PC-3 (cell line): ENCODE data around the gene MLLT11. TPM values are rescaled to one million over a fixed set of nuclear protein-coding genes. Genes with fewer than 3 reads are reported as not detected.

Source experiments
- ATAC-seq: fragments of 200-7000 bp; cut with Tn5 transposase; 2 replicates; pipeline ENCODE4 v1.9.1; 2020; ENCODE audit warnings: mild to moderate bottlenecking, moderate library complexity
- BruUV-seq: library from RNA; stranded (reverse); fragments of 400-500 nt; replicated peaks from 2 replicates; lab custom pipeline; 2021; lab: Mats Ljungman, UMichigan
- CTCF ChIA-PET: fragments of 300-600 bp; sonication (Branson Sonifier 250); formaldehyde crosslinking; loops from one replicate; lab custom pipeline; 2022; ENCODE audit warnings: antibody characterized with exemption; lab: Charles Lee
- POLR2A ChIA-PET: fragments of 300-600 bp; sonication (Branson Sonifier 250); formaldehyde crosslinking; loops from one replicate; lab custom pipeline; 2022; ENCODE audit warnings: antibody characterized with exemption; ENCODE audit not compliant: unreplicated experiment; lab: Charles Lee
- DNase-seq: peaks from one replicate; pipeline ENCODE4 v3.0.0-alpha.2; 2015
- H2AFZ ChIP-seq: fragments of 300-600 bp; sonication (generic); 2 replicates; pipeline ENCODE4 v1.6.0; 2016; ENCODE audit warnings: antibody characterized with exemption, low read length
- H3F3A ChIP-seq: fragments of 300-600 bp; sonication (generic); one replicate; pipeline ENCODE4 v1.6.0; 2017; ENCODE audit warnings: antibody characterized with exemption, low read length, control low read depth, mild to moderate bottlenecking; ENCODE audit not compliant: unreplicated experiment
- H3K27ac ChIP-seq: fragments of 300-600 bp; sonication (generic); 2 replicates; pipeline ENCODE4 v1.5.1; 2016; ENCODE audit warnings: mild to moderate bottlenecking, low read length
- H3K27me3 ChIP-seq: fragments of 300-600 bp; sonication (generic); 2 replicates; pipeline ENCODE4 v1.6.1; 2016; ENCODE audit warnings: low read length, mixed read lengths
- H3K36me3 ChIP-seq: fragments of 300-600 bp; sonication (generic); 2 replicates; pipeline ENCODE4 v1.6.1; 2016; ENCODE audit warnings: low read depth, mixed run types, low read length, mixed read lengths
- H3K4me1 ChIP-seq: fragments of 300-600 bp; sonication (generic); 2 replicates; pipeline ENCODE4 v1.5.1; 2016; ENCODE audit warnings: low read length; ENCODE audit not compliant: insufficient read depth
- H3K4me2 ChIP-seq: fragments of 300-600 bp; sonication (generic); 2 replicates; pipeline ENCODE4 v1.6.0; 2016; ENCODE audit warnings: low read length
- H3K4me3 ChIP-seq: fragments of 300-600 bp; sonication (generic); 2 replicates; pipeline ENCODE4 v1.5.1; 2016; ENCODE audit warnings: mild to moderate bottlenecking, low read length, mixed read lengths
- H3K79me2 ChIP-seq: fragments of 300-600 bp; sonication (generic); 2 replicates; pipeline ENCODE4 v1.6.1; 2017; ENCODE audit warnings: low read length, mixed read lengths
- H3K9ac ChIP-seq: fragments of 300-600 bp; sonication (generic); 2 replicates; pipeline ENCODE4 v1.6.0; 2016; ENCODE audit warnings: mild to moderate bottlenecking, low read length
- H3K9me2 ChIP-seq: fragments of 300-600 bp; sonication (generic); replicated peaks from 2 replicates; pipeline ENCODE4 v1.6.1; 2016; ENCODE audit warnings: mixed run types, low read length, mixed read lengths
- H3K9me3 ChIP-seq: fragments of 300-600 bp; sonication (generic); 2 replicates; pipeline ENCODE4 v1.6.1; 2016; ENCODE audit warnings: low read length, mixed read lengths
- H4K20me1 ChIP-seq: fragments of 300-600 bp; sonication (generic); 2 replicates; pipeline ENCODE4 v1.6.1; 2016; ENCODE audit warnings: low read length, mixed read lengths
- CTCF ChIP-seq: fragments of 300-600 bp; sonication (generic); conservative IDR thresholded peaks from 2 replicates; pipeline ENCODE4 v1.5.1; 2017; ENCODE audit warnings: antibody characterized with exemption, low read depth, mild to moderate bottlenecking, low read length
- EZH2 ChIP-seq: fragments of 300-600 bp; sonication (generic); IDR thresholded peaks from one replicate; pipeline ENCODE4 v1.6.1; 2017; ENCODE audit warnings: antibody characterized with exemption, mild to moderate bottlenecking, low read length; ENCODE audit not compliant: unreplicated experiment
- EZH2phosphoT487 ChIP-seq: fragments of 300-600 bp; sonication (generic); IDR thresholded peaks from 2 replicates; pipeline ENCODE4 v1.6.1; 2018; ENCODE audit warnings: mild to moderate bottlenecking, antibody characterized with exemption, low read length, borderline replicate concordance
- intact Hi-C: fragments of 100-400 bp; cut with micrococcal nuclease; formaldehyde crosslinking; loops from 2 replicates; pipeline ENCODE4 v1.9.0; 2023
- total RNA-seq: library from RNA; depleted of rRNA; stranded (reverse); fragments of >200 nt; gene quantifications from 2 replicates; pipeline ENCODE4 v1.2.3, GENCODE V29; 2014

MLLT11 gene
- total RNA-seq, 1 experiment from 2014 or later, result 14.1 TPM

- peaks cover 6% of the 10 kb centered on the region for H3F3A ChIP-seq
- no peaks in the 10 kb centered on the region for H3K79me2 ChIP-seq
- peak overlapping the region; percentile 90 for H2AFZ ChIP-seq
- peak overlapping the region; percentile 77 for H3K4me3 ChIP-seq
- peak overlapping the region; percentile 93 for H3K4me2 ChIP-seq
- no peaks in the 10 kb centered on the region for H4K20me1 ChIP-seq
- ChIA-PET POLR2A (interaction anchor here (0.5 to 1.0 kb wide), 4 partner anchors 18 to 482 kb away, joined by 3 to 5 read pairs (median 4); no protein-coding TSS in a partner anchor), CTCF (interaction anchor here (0.6 to 1.1 kb wide), 5 partner anchors 11 to 861 kb away, joined by 3 to 4 read pairs (median 4); partner anchors contain the start of gene CDC42SE1)
- H3K9ac ChIP-seq, result peak overlapping the region; percentile 69
- H3K9me3 ChIP-seq, result no peaks in the 10 kb centered on the region
- TF ChIP-seq CTCF (peak; percentile 74), EZH2 (no peak), EZH2phosphoT487 (no peak)
- peaks cover 12% of the 10 kb centered on the region for H3K4me1 ChIP-seq
- BruUV-seq, result TSS peak; percentile 86
- no peaks in the 10 kb centered on the region for H3K27me3 ChIP-seq
- H3K27ac ChIP-seq, result peak overlapping the region; percentile 12
- intact Hi-C loops, result loop anchor here (5.0 kb wide), 1 partner anchor 41 kb away; the partner anchor contains the start of genes MINDY1 and PRUNE1
- H3K9me2 ChIP-seq, result no peaks in the 10 kb centered on the region
- DNase-seq (peak; percentile 74), ATAC-seq (peak; percentile 70)
- H3K36me3 ChIP-seq, result peaks cover 19% of the 10 kb centered on the region; the same call in 1 of the 2 replicates
Measured at GRCh38 chr1:151047925-151048644, 12.1 kb upstream of the MLLT11 start.

- H3K4me3 ChIP-seq, result peak overlapping the region; percentile 77
- intact Hi-C loops, result loop anchor here (5.0 kb wide), 1 partner anchor 41 kb away; the partner anchor contains the start of genes MINDY1 and PRUNE1
- H3K9me3 ChIP-seq, result no peaks in the 10 kb centered on the region
- POLR2A ChIA-PET, result interaction anchor here (0.6 to 1.0 kb wide), 3 partner anchors 17 to 146 kb away, joined by 3 to 4 read pairs (median 3); no protein-coding TSS in a partner anchor
- TF ChIP-seq EZH2 (no peak), EZH2phosphoT487 (no peak), CTCF (peak; percentile 18; the same call in 1 of the 2 replicates)
- no peaks in the 10 kb centered on the region for H4K20me1 ChIP-seq
- H3F3A ChIP-seq, result peaks cover 6% of the 10 kb centered on the region
- H3K79me2 ChIP-seq, result no peaks in the 10 kb centered on the region
- CTCF ChIA-PET, result interaction anchor here (1.0 kb wide), 1 partner anchor 24 kb away, joined by 4 read pairs; no protein-coding TSS in a partner anchor
- no peak for DNase-seq
- peaks cover 20% of the 10 kb centered on the region; the same call in 1 of the 2 replicates for H3K36me3 ChIP-seq
- H2AFZ ChIP-seq, result peak overlapping the region; percentile 90
- peak overlapping the region; percentile 93 for H3K4me2 ChIP-seq
- H3K27me3 ChIP-seq, result no peaks in the 10 kb centered on the region
- BruUV-seq, result no TSS peak
- H3K9me2 ChIP-seq, result no peaks in the 10 kb centered on the region
- peaks cover 12% of the 10 kb centered on the region for H3K4me1 ChIP-seq
- peak overlapping the region; percentile 69 for H3K9ac ChIP-seq
- no peak overlapping the region for H3K27ac ChIP-seq
- ATAC-seq, result no peak
Measured at GRCh38 chr1:151048645-151049032, 11.6 kb upstream of the MLLT11 start.
